GM13976 (cell line): ENCODE measurements around the gene DCAF12.

Experiments
- DNase-seq: peaks from one replicate; pipeline ENCODE4 v3.0.0; 2012; ENCODE audit warnings: low spot score
- CTCF ChIP-seq: IDR thresholded peaks from 2 replicates; pipeline ENCODE4 v1.5.1; 2012; ENCODE audit warnings: borderline replicate concordance, mild to moderate bottlenecking; ENCODE audit not compliant: insufficient read depth; ENCODE audit errors: extremely low read depth, missing control alignments, control extremely low read depth
- in situ Hi-C: fragments of 300-500 bp; cut with MboI; formaldehyde crosslinking; loops from one replicate; pipeline ENCODE4 v1.12.0; 2022; ENCODE audit warnings: low sequenced_read_pairs, mixed read lengths, inconsistent platforms; ENCODE audit not compliant: unreplicated experiment

The DCAF12 gene

GRCh38 chr9:34106110-34106509, 20.4 kb downstream of the DCAF12 start:
- DNase-seq: no peak
- in situ Hi-C loops: no loop called here
- no peak for TF ChIP-seq CTCF

GRCh38 chr9:34102796-34103195, 23.7 kb downstream of the DCAF12 start:
- in situ Hi-C loops: no loop called here
- DNase-seq: no peak
- TF ChIP-seq CTCF: no peak

GRCh38 chr9:34098307-34098706, 28.2 kb downstream of the DCAF12 start:
- DNase-seq: peak; percentile 34
- in situ Hi-C loops: no loop called here
- TF ChIP-seq CTCF: no peak

- in situ Hi-C loops: no loop called here
- peak; percentile 35 for DNase-seq
- TF ChIP-seq CTCF: no peak
These were observed 28.6 kb downstream of the DCAF12 start for GRCh38 chr9:34097865-34098264.

- no peak for TF ChIP-seq CTCF
- in situ Hi-C loops: no loop called here
- no peak for DNase-seq
These were observed 29.7 kb downstream of the DCAF12 start for GRCh38 chr9:34096751-34097150.

GRCh38 chr9:34093578-34093977, 32.9 kb downstream of the DCAF12 start:
- in situ Hi-C loops: no loop called here
- no peak for DNase-seq
- TF ChIP-seq CTCF: no peak

GRCh38 chr9:34089311-34089710, 37.2 kb downstream of the DCAF12 start:
- no peak for TF ChIP-seq CTCF
- in situ Hi-C loops: no loop called here
- no peak for DNase-seq
